Non-pigmented ciliary epithelial cell (primary cell): ENCODE results near the gene KIF26B.
"Not testable (repeated sequence)": the region's sequence is repeated elsewhere in the genome, so short reads cannot be mapped to it uniquely, and the experiment has no call there.

Source experiments
- DNase-seq: peaks from one replicate; pipeline ENCODE4 v3.0.0-alpha.2; 2010; ENCODE audit warnings: low read depth

Gene KIF26B

GRCh38 chr1:245388687-245389086 is 233.9 kb downstream of the KIF26B start:
- no peak for DNase-seq

GRCh38 chr1:245389873-245390272 is 235.1 kb downstream of the KIF26B start:
- DNase-seq: no peak

- DNase-seq: no peak
These were observed 236.2 kb downstream of the KIF26B start for GRCh38 chr1:245390975-245391374.

- no peak for DNase-seq
These were observed 238.9 kb downstream of the KIF26B start for GRCh38 chr1:245393694-245394093.

- DNase-seq: no peak
These were observed 240.9 kb downstream of the KIF26B start for GRCh38 chr1:245395680-245396079.

GRCh38 chr1:245396615-245397014 is 241.8 kb downstream of the KIF26B start:
- DNase-seq: no peak

GRCh38 chr1:245397771-245398170 is 243.0 kb downstream of the KIF26B start:
- DNase-seq: no peak

- no peak for DNase-seq
These were observed 243.4 kb downstream of the KIF26B start for GRCh38 chr1:245398180-245398579.

- DNase-seq: no peak
These were observed 247.2 kb downstream of the KIF26B start for GRCh38 chr1:245401881-245402587.

GRCh38 chr1:245402998-245403397 is 248.2 kb downstream of the KIF26B start:
- not testable (repeated sequence) for DNase-seq

GRCh38 chr1:245404527-245404926 is 249.7 kb downstream of the KIF26B start:
- DNase-seq: no peak

- no peak for DNase-seq
These were observed 250.2 kb downstream of the KIF26B start for GRCh38 chr1:245404952-245405351.

- no peak for DNase-seq
These were observed 251.6 kb downstream of the KIF26B start for GRCh38 chr1:245406426-245406825.

GRCh38 chr1:245407983-245408382 is 253.2 kb downstream of the KIF26B start:
- no peak for DNase-seq

- DNase-seq: no peak
These were observed 254.8 kb downstream of the KIF26B start for GRCh38 chr1:245409341-245410195.

GRCh38 chr1:245411245-245412036 is 256.7 kb downstream of the KIF26B start:
- peak; percentile 4 for DNase-seq

GRCh38 chr1:245412306-245412705 is 257.5 kb downstream of the KIF26B start:
- no peak for DNase-seq

GRCh38 chr1:245416781-245417180 is 262.0 kb downstream of the KIF26B start:
- no peak for DNase-seq

GRCh38 chr1:245418077-245418476 is 263.3 kb downstream of the KIF26B start:
- DNase-seq: no peak

GRCh38 chr1:245419461-245419978 is 264.7 kb downstream of the KIF26B start:
- DNase-seq: no peak

- no peak for DNase-seq
These were observed 265.2 kb downstream of the KIF26B start for GRCh38 chr1:245419989-245420388.

- DNase-seq: no peak
These were observed 266.1 kb downstream of the KIF26B start for GRCh38 chr1:245420926-245421325.
